ENCODE data around the gene TSC22D3.

- TF ChIP-seq CTCF (IDR thresholded peaks at IDR 0.05; ENCODE audit: insufficient read depth, low read length, poor library complexity, severe bottlenecking), result no peak
- TF ChIP-seq EZH2phosphoT487 (conservative IDR thresholded peaks at IDR 0.05; ENCODE audit: low read length), result no peak
These were observed 5.8 kb downstream of the TSC22D3 start for GRCh38 chrX:107769581-107770317.

Data from SU-DHL-6 (cell line).